H1 (cell line): ENCODE measurements around the gene PCDHGB7. TPM values are rescaled to one million over a fixed set of nuclear protein-coding genes. Genes with fewer than 3 reads are reported as not detected.

Experiments used
- CTCF ChIA-PET: fragments of 300-600 bp; sonication (Branson Sonifier 250); formaldehyde crosslinking; loops from one replicate; lab custom pipeline; 2021; ENCODE audit not compliant: partially characterized antibody; lab: Charles Lee
- POLR2A ChIA-PET: fragments of 300-600 bp; sonication (Branson Sonifier 250); formaldehyde crosslinking; loops from one replicate; lab custom pipeline; 2021; ENCODE audit warnings: inconsistent platforms; ENCODE audit not compliant: partially characterized antibody; lab: Charles Lee
- DNase-seq, 2 experiments: peaks; one replicate each; pipeline versions ENCODE4 v3.0.0 to v3.0.0-alpha.2; 2010 to 2022; ENCODE audit warnings: low spot score in 2 of 2, low read depth in 1 of 2, mixed read lengths in 1 of 2
- FAIRE-seq: peaks from 2 replicates; lab custom pipeline; 2011; peaks lifted over from hg19 to GRCh38; lab: Jason Lieb, UNC
- H2AFZ ChIP-seq: 2 replicates; pipeline ENCODE4 v1.8.1; 2012; ENCODE audit warnings: low read length, inconsistent platforms
- H2AK5ac ChIP-seq: 2 replicates; pipeline ENCODE4 v1.6.1; 2013; ENCODE audit warnings: low read depth, low read length
- H2BK120ac ChIP-seq: replicated peaks from 2 replicates; pipeline ENCODE3; 2013; ENCODE audit warnings: low read depth, low read length, inconsistent platforms
- H2BK12ac ChIP-seq: 2 replicates; pipeline ENCODE4 v1.6.1; 2013; ENCODE audit warnings: low read depth, low read length
- H2BK15ac ChIP-seq: 2 replicates; pipeline ENCODE4 v1.6.1; 2013; ENCODE audit warnings: low read length
- H2BK20ac ChIP-seq: 2 replicates; pipeline ENCODE4 v1.6.1; 2013; ENCODE audit warnings: low read length
- H2BK5ac ChIP-seq: 2 replicates; pipeline ENCODE4 v1.6.1; 2013; ENCODE audit warnings: low read depth, low read length
- H3K14ac ChIP-seq: 2 replicates; pipeline ENCODE4 v1.6.1; 2013; ENCODE audit warnings: inconsistent platforms; ENCODE audit not compliant: insufficient read length
- H3K18ac ChIP-seq: 2 replicates; pipeline ENCODE4 v1.6.1; 2013; ENCODE audit warnings: low read length; ENCODE audit errors: extremely low read depth
- H3K23ac ChIP-seq: 2 replicates; pipeline ENCODE4 v1.6.1; 2013; ENCODE audit warnings: inconsistent platforms; ENCODE audit not compliant: insufficient read length
- H3K23me2 ChIP-seq: 2 replicates; pipeline ENCODE4 v1.6.1; 2013; ENCODE audit warnings: low read depth, low read length
- H3K27ac ChIP-seq: 2 replicates; pipeline ENCODE4 v1.6.1; 2011; ENCODE audit warnings: low read depth, low read length, inconsistent platforms
- H3K27me3 ChIP-seq, 4 experiments: replicated peaks in 1 of 4; 1 replicate in 1 of 4; 2 replicates in 3 of 4; pipeline versions ENCODE4 v1.6.1 to v1.8.1; 2011 to 2013; ENCODE audit warnings: low read length in 3 of 4, mild to moderate bottlenecking in 3 of 4, inconsistent platforms in 2 of 4, mixed read lengths in 2 of 4, moderate library complexity in 1 of 4; ENCODE audit not compliant: control insufficient read depth in 3 of 4, insufficient read depth in 3 of 4; ENCODE audit errors: extremely low read depth in 1 of 4
- H3K36me3 ChIP-seq, 4 experiments: 2 replicates each; pipeline versions ENCODE4 v1.6.1 to v1.8.1; 2011 to 2013; ENCODE audit warnings: mild to moderate bottlenecking in 4 of 4, low read length in 3 of 4, moderate library complexity in 2 of 4, control low read depth in 1 of 4, inconsistent platforms in 1 of 4; ENCODE audit not compliant: insufficient read depth in 4 of 4, control insufficient read depth in 2 of 4
- H3K4ac ChIP-seq: replicated peaks from 2 replicates; pipeline ENCODE3; 2013; ENCODE audit warnings: low read length, low read depth, mixed read lengths, inconsistent platforms; ENCODE audit not compliant: insufficient read length
- H3K4me1 ChIP-seq, 4 experiments: replicated peaks in 1 of 4; 1 replicate in 1 of 4; 2 replicates in 3 of 4; pipeline versions ENCODE4 v1.6.1 to v1.8.1; 2011 to 2013; ENCODE audit warnings: low read length in 3 of 4, inconsistent platforms in 2 of 4, mixed read lengths in 1 of 4; ENCODE audit not compliant: insufficient read depth in 4 of 4, control insufficient read depth in 3 of 4
- H3K4me2 ChIP-seq, 2 experiments: 2 replicates each; pipeline versions ENCODE4 v1.6.1 to v1.8.1; 2011 to 2013; ENCODE audit warnings: low read depth in 2 of 2, low read length in 2 of 2, control low read depth in 1 of 2, inconsistent platforms in 1 of 2, mild to moderate bottlenecking in 1 of 2; ENCODE audit not compliant: insufficient read depth in 1 of 2
- H3K4me3 ChIP-seq, 4 experiments: fragments of 200-600, 300-600 bp in 1 of 4; sonication (generic), shearing (Covaris generic), sonication (Bioruptor Twin) in 1 of 4; 2 replicates each; pipeline versions ENCODE4 v1.5.1 to v1.8.1; 2011 to 2016; ENCODE audit warnings: low read length in 4 of 4, low read depth in 3 of 4, control low read depth in 2 of 4, inconsistent platforms in 2 of 4, mild to moderate bottlenecking in 2 of 4, mixed read lengths in 1 of 4, moderate library complexity in 1 of 4; ENCODE audit not compliant: insufficient read depth in 2 of 4; ENCODE audit errors: extremely low read depth in 1 of 4
- H3K56ac ChIP-seq: replicated peaks from 2 replicates; pipeline ENCODE3; 2013; ENCODE audit warnings: low read depth, mild to moderate bottlenecking, mixed read lengths, low read length, inconsistent platforms; ENCODE audit not compliant: insufficient read length
- H3K79me1 ChIP-seq: 2 replicates; pipeline ENCODE4 v1.6.1; 2013; ENCODE audit warnings: low read depth, low read length, control low read depth
- H3K79me2 ChIP-seq, 2 experiments: 2 replicates each; pipeline versions ENCODE4 v1.6.1 to v1.8.1; 2012 to 2013; ENCODE audit warnings: low read length in 2 of 2, mild to moderate bottlenecking in 2 of 2, inconsistent platforms in 1 of 2; ENCODE audit not compliant: insufficient read depth in 2 of 2, control insufficient read depth in 1 of 2
- H3K9ac ChIP-seq, 4 experiments: replicated peaks in 1 of 4; 1 replicate in 1 of 4; 2 replicates in 3 of 4; pipeline versions ENCODE4 v1.6.1 to v1.8.1; 2011 to 2013; ENCODE audit warnings: low read depth in 3 of 4, low read length in 3 of 4, control low read depth in 2 of 4, mild to moderate bottlenecking in 2 of 4, moderate library complexity in 2 of 4, inconsistent platforms in 1 of 4; ENCODE audit errors: extremely low read depth in 1 of 4
- H3K9me3 ChIP-seq, 2 experiments: 2 replicates each; pipeline versions ENCODE4 v1.6.1 to v1.8.1; 2012 to 2013; ENCODE audit warnings: mild to moderate bottlenecking in 2 of 2, moderate library complexity in 2 of 2, control low read depth in 1 of 2, inconsistent platforms in 1 of 2, low read depth in 1 of 2, low read length in 1 of 2, mixed read lengths in 1 of 2; ENCODE audit not compliant: insufficient read depth in 2 of 2
- H4K20me1 ChIP-seq, 2 experiments: replicated peaks in 1 of 2; 2 replicates each; pipeline versions ENCODE3 to v1.8.1; 2011 to 2013; ENCODE audit warnings: inconsistent platforms in 2 of 2, low read length in 2 of 2, mild to moderate bottlenecking in 1 of 2; ENCODE audit not compliant: insufficient read depth in 2 of 2, control insufficient read depth in 1 of 2
- H4K5ac ChIP-seq: 2 replicates; pipeline ENCODE4 v1.6.1; 2013; ENCODE audit warnings: low read length, low read depth, mixed read lengths, inconsistent platforms; ENCODE audit not compliant: insufficient read length
- H4K8ac ChIP-seq: 2 replicates; pipeline ENCODE4 v1.8.0; 2013; ENCODE audit warnings: mild to moderate bottlenecking, moderate library complexity, low read length, inconsistent platforms; ENCODE audit not compliant: insufficient read depth; ENCODE audit errors: extremely low read depth
- H4K91ac ChIP-seq: replicated peaks from 2 replicates; pipeline ENCODE3; 2013; ENCODE audit warnings: low read length, mixed read lengths, inconsistent platforms; ENCODE audit not compliant: insufficient read length
- CTCF ChIP-seq, 3 experiments: IDR thresholded peaks; 1 replicate in 2 of 3; 2 replicates in 1 of 3; pipeline versions ENCODE4 v1.5.1 to v1.6.1; 2011; ENCODE audit warnings: low read length in 3 of 3, mild to moderate bottlenecking in 3 of 3, inconsistent platforms in 2 of 3, low read depth in 1 of 3, moderate library complexity in 1 of 3; ENCODE audit not compliant: insufficient read depth in 1 of 3; ENCODE audit errors: control extremely low read depth in 1 of 3
- GTF2F1 ChIP-seq: IDR thresholded peaks from 2 replicates; pipeline ENCODE4 v1.6.1; 2012; ENCODE audit warnings: low read depth, low read length, improper control_type of control experiment, borderline replicate concordance
- HDAC2 ChIP-seq, 2 experiments: fragments of 300-600 bp in 1 of 2; sonication (generic) in 1 of 2; IDR thresholded peaks; 2 replicates each; pipeline ENCODE4 v1.6.1; 2011 to 2012; ENCODE audit warnings: low read depth in 2 of 2, low read length in 2 of 2, mild to moderate bottlenecking in 2 of 2, moderate library complexity in 2 of 2, borderline replicate concordance in 1 of 2, inconsistent platforms in 1 of 2
- HDAC6 ChIP-seq: IDR thresholded peaks from one replicate; pipeline ENCODE4 v1.7.1; 2012; ENCODE audit warnings: low read depth, mild to moderate bottlenecking, inconsistent platforms, low read length, moderate library complexity
- KDM4A ChIP-seq: IDR thresholded peaks from one replicate; pipeline ENCODE4 v1.7.1; 2012; ENCODE audit warnings: low read depth, mild to moderate bottlenecking, moderate library complexity, low read length, inconsistent platforms; ENCODE audit not compliant: severe bottlenecking
- POLR2A ChIP-seq, 2 experiments: IDR thresholded peaks; 1 replicate in 1 of 2; 2 replicates in 1 of 2; pipeline ENCODE4 v1.6.1; 2011; ENCODE audit warnings: low read depth in 2 of 2, low read length in 2 of 2, mild to moderate bottlenecking in 2 of 2; ENCODE audit errors: control extremely low read depth in 1 of 2
- POLR2AphosphoS5 ChIP-seq: IDR thresholded peaks from 2 replicates; pipeline ENCODE4 v1.6.1; 2011; ENCODE audit warnings: low read depth, low read length
- RFX5 ChIP-seq: IDR thresholded peaks from 2 replicates; pipeline ENCODE4 v1.6.1; 2011; ENCODE audit warnings: low read depth, low read length, improper control_type of control experiment, borderline replicate concordance
- SAP30 ChIP-seq: fragments of 300-600 bp; sonication (generic); IDR thresholded peaks from 2 replicates; pipeline ENCODE4 v1.7.1; 2012; ENCODE audit warnings: low read length, moderate library complexity, mild to moderate bottlenecking, inconsistent platforms; ENCODE audit not compliant: insufficient read depth, insufficient replicate concordance
- TEAD4 ChIP-seq: IDR thresholded peaks from 2 replicates; pipeline ENCODE4 v1.6.1; 2012; ENCODE audit warnings: low read depth, low read length, inconsistent platforms, mixed read lengths
- WGBS, 2 experiments: shearing (Covaris generic) in 1 of 2; methylation state at CpG; one replicate each; pipeline versions ENCODE4 v1.1.6 to v1.1.7; 2013 to 2015; ENCODE audit warnings: low lambda C conversion rate in 2 of 2, mixed read lengths in 2 of 2, inconsistent platforms in 1 of 2, low coverage in 1 of 2, missing lambda C conversion rate in 1 of 2; ENCODE audit not compliant: insufficient replicate concordance in 2 of 2, insufficient coverage in 1 of 2, insufficient read length in 1 of 2; ENCODE audit errors: extremely low coverage in 1 of 2, missing lambda C conversion rate in 1 of 2; 5-methylcytosine and 5-hydroxymethylcytosine counted together
- polyA plus RNA-seq, 7 experiments: library from polyadenylated mRNA; depleted of rRNA in 3 of 7; stranded (reverse) in 5 of 7; unstranded in 2 of 7; fragments of >200 nt in 5 of 7; fragments of 200-250 nt in 2 of 7; gene quantifications; 1 replicate in 5 of 7; 2 replicates in 1 of 7; 4 replicates in 1 of 7; pipeline versions ENCODE4 v1.2.1 to v1.2.3, GENCODE V29; 2011 to 2013; ENCODE audit warnings: missing spikeins in 2 of 7, mixed read lengths in 2 of 7
- total RNA-seq: library from RNA; stranded (reverse); fragmentation: NEBNext Ultra II Directional; extraction: Animal tissue kit (Norgen Biotek cat#: 25700); gene quantifications from 2 replicates; pipeline ENCODE4 v1.2.1, GENCODE V29; 2021

The PCDHGB7 gene
- total and polyA plus RNA-seq, 2 of the 8 experiments (the other 6 are each of a cell fraction or from before 2014, with no cell fraction given): 4.1 to 9.5 TPM

DNA sequence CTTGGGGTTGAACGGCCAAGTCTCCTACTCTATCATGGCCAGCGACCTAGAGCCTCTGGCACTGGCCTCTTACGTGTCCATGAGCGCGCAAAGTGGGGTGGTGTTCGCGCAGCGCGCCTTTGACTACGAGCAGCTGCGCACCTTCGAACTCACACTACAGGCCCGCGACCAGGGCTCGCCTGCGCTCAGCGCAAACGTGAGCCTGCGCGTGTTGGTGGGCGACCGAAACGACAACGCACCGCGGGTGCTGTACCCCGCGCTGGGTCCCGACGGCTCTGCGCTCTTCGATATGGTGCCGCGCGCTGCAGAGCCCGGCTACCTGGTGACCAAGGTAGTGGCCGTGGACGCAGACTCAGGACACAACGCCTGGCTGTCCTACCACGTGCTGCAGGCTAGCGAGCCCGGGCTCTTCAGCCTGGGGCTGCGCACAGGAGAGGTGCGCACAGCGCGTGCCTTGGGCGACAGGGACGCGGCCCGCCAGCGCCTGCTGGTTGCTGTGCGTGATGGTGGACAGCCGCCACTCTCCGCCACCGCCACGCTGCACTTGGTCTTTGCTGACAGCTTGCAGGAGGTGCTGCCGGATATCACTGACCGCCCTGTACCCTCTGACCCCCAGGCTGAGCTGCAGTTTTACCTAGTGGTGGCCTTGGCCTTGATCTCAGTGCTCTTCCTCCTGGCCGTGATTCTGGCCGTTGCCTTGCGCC, 17.8 kb upstream of the PCDHGB7 start:
- ChIA-PET CTCF (interaction anchor here (0.7 to 2.3 kb wide), 5 partner anchors 10 to 164 kb away, joined by 3 to 7 read pairs (median 4); partner anchors contain the start of genes PCDHGB4 and PCDHGB7), POLR2A (no interaction called here)
- H3K27ac ChIP-seq: no peak overlapping the region
- no peak overlapping the region for H3K18ac ChIP-seq
- FAIRE-seq: no peak
- no peak overlapping the region for H3K23ac ChIP-seq
- no peak overlapping the region for H3K4me3 ChIP-seq
- H2BK20ac ChIP-seq: no peak overlapping the region
- no peak overlapping the region for H3K9ac ChIP-seq
- no peak overlapping the region for H2BK15ac ChIP-seq
- no peak overlapping the region for H4K91ac ChIP-seq
- 95% methylated on average over 55 of the region's 61 CpGs; no CpG with 5 or more reads in 1 of the 2 experiments for WGBS, 2 experiments
- no peak overlapping the region for H2BK120ac ChIP-seq
- H3K79me1 ChIP-seq: no peaks in the 10 kb centered on the region
- no peak overlapping the region for H2AK5ac ChIP-seq
- no peak overlapping the region for H4K5ac ChIP-seq
- no peak overlapping the region for H3K4ac ChIP-seq
- H3K23me2 ChIP-seq: no peaks in the 10 kb centered on the region
- H3K79me2 ChIP-seq: no peaks in the 10 kb centered on the region
- H4K8ac ChIP-seq: no peak overlapping the region
- peaks cover 0 to 12% (median 0%) of the 10 kb centered on the region in 4 experiments; a peak in 1 of 8 replicates for H3K36me3 ChIP-seq
- H3K14ac ChIP-seq: no peak overlapping the region
- H2BK12ac ChIP-seq: no peak overlapping the region
- H2AFZ ChIP-seq: no peak overlapping the region
- H3K9me3 ChIP-seq: peaks cover 40 to 51% of the 10 kb centered on the region in 2 experiments
- H2BK5ac ChIP-seq: no peak overlapping the region
- H3K27me3 ChIP-seq: no peaks in the 10 kb centered on the region
- DNase-seq: no peak
- H3K56ac ChIP-seq: no peak overlapping the region
- H3K4me2 ChIP-seq: no peak overlapping the region
- H3K4me1 ChIP-seq: no peaks in the 10 kb centered on the region
- no peaks in the 10 kb centered on the region for H4K20me1 ChIP-seq
- no peak for TF ChIP-seq RFX5
- no peak for TF ChIP-seq SAP30
- no peak for TF ChIP-seq TEAD4
- TF ChIP-seq CTCF (IDR thresholded peaks at IDR 0.05; ENCODE audit: control extremely low read depth in 1 of 3, insufficient read depth in 1 of 3, low read depth in 1 of 3, low read length in 3 of 3): no peak
- TF ChIP-seq GTF2F1: no peak
- TF ChIP-seq HDAC2 (IDR thresholded peaks at IDR 0.05; ENCODE audit: borderline replicate concordance in 1 of 2, low read depth in 2 of 2, low read length in 2 of 2): no peak
- TF ChIP-seq POLR2AphosphoS5: no peak
- TF ChIP-seq HDAC6: no peak
- TF ChIP-seq KDM4A: no peak
- TF ChIP-seq POLR2A (IDR thresholded peaks at IDR 0.05; ENCODE audit: control extremely low read depth in 1 of 2, low read depth in 2 of 2, low read length in 2 of 2): no peak
